HepG2 (cell line): ENCODE data around the gene STIMATE. TPM values are rescaled to one million over a fixed set of nuclear protein-coding genes. Genes with fewer than 3 reads are reported as not detected.
A peak's percentile ranks its signal among the peaks of the same experiment; 100 is the strongest.

Experiments used
- ATAC-seq: fragments of 200-7000 bp; cut with Tn5 transposase; 3 replicates; pipeline ENCODE4 v1.9.1; 2020; ENCODE audit warnings: mild to moderate bottlenecking, moderate library complexity
- BruUV-seq: library from RNA; stranded (reverse); fragments of 400-500 nt; replicated peaks from 2 replicates; lab custom pipeline; 2021; lab: Mats Ljungman, UMichigan
- CTCF ChIA-PET: fragments of 300-600 bp; formaldehyde crosslinking; extraction: SDS; loops from one replicate; lab custom pipeline; 2021; ENCODE audit warnings: low total read pairs, inconsistent platforms, low intra/inter-chr PET ratio; lab: Yijun Ruan, JAX
- POLR2A ChIA-PET: fragments of 350-600 bp; sonication (Branson Sonifier 250); formaldehyde crosslinking; loops from one replicate; lab custom pipeline; 2020; ENCODE audit warnings: antibody characterized with exemption, inconsistent platforms; lab: Yijun Ruan, JAX
- DNase-seq: peaks from one replicate; pipeline ENCODE4 v3.0.0-alpha.2; 2015; ENCODE audit warnings: low spot score
- FAIRE-seq: peaks from 3 replicates; lab custom pipeline; 2011; peaks lifted over from hg19 to GRCh38; lab: Jason Lieb, UNC
- H2AFZ ChIP-seq: one replicate; pipeline ENCODE4 v1.6.1; 2011; ENCODE audit warnings: low read length, inconsistent platforms
- H3K27ac ChIP-seq: fragments of 300-600 bp; 3 replicates; pipeline ENCODE4 v1.8.0; 2011; ENCODE audit warnings: mixed run types, mild to moderate bottlenecking, mixed read lengths, low read length, inconsistent platforms; ENCODE audit not compliant: insufficient read depth; ENCODE audit errors: extremely low read length
- H3K27me3 ChIP-seq, 2 experiments: fragments of 200-600 bp in 1 of 2; 2 replicates in 1 of 2; 3 replicates in 1 of 2; pipeline versions ENCODE4 v1.6.0 to v1.8.0; 2011; ENCODE audit warnings: low read length in 2 of 2, mild to moderate bottlenecking in 2 of 2, moderate library complexity in 2 of 2, inconsistent platforms in 1 of 2; ENCODE audit not compliant: insufficient read depth in 2 of 2, control insufficient read depth in 1 of 2
- H3K36me3 ChIP-seq, 2 experiments: fragments of 200-600 bp in 1 of 2; replicated peaks in 1 of 2; 2 replicates in 1 of 2; 3 replicates in 1 of 2; pipeline versions ENCODE4 v1.5.1 to v1.8.0; 2011; ENCODE audit warnings: low read length in 2 of 2, inconsistent platforms in 1 of 2; ENCODE audit not compliant: insufficient read depth in 2 of 2, control insufficient read depth in 1 of 2
- H3K4me1 ChIP-seq: 2 replicates; pipeline ENCODE4 v1.5.1; 2012; ENCODE audit warnings: low read length, inconsistent platforms; ENCODE audit not compliant: insufficient read depth
- H3K4me2 ChIP-seq: 2 replicates; pipeline ENCODE4 v1.6.0; 2011; ENCODE audit warnings: low read depth, low read length, inconsistent platforms
- H3K4me3 ChIP-seq, 3 experiments: fragments of 200-600 bp in 1 of 3; sonication (generic), shearing (Covaris generic) in 1 of 3; replicated peaks in 1 of 3; 2 replicates each; pipeline ENCODE4 v1.5.1; 2011 to 2016; ENCODE audit warnings: low read length in 3 of 3, inconsistent platforms in 2 of 3, low read depth in 2 of 3, mild to moderate bottlenecking in 2 of 3, control low read depth in 1 of 3, mixed read lengths in 1 of 3; ENCODE audit not compliant: insufficient read depth in 1 of 3
- H3K79me2 ChIP-seq: one replicate; pipeline ENCODE4 v1.6.1; 2011; ENCODE audit warnings: low read length, inconsistent platforms; ENCODE audit not compliant: insufficient read depth
- H3K9ac ChIP-seq: 2 replicates; pipeline ENCODE4 v1.6.0; 2011; ENCODE audit warnings: mild to moderate bottlenecking, low read depth, low read length, inconsistent platforms; ENCODE audit not compliant: insufficient read depth
- H3K9me3 ChIP-seq: 2 replicates; pipeline ENCODE4 v1.5.1; 2012; ENCODE audit warnings: mild to moderate bottlenecking, low read length
- H4K20me1 ChIP-seq: 2 replicates; pipeline ENCODE4 v1.6.0; 2011; ENCODE audit warnings: inconsistent platforms, mild to moderate bottlenecking, low read length, moderate library complexity; ENCODE audit not compliant: insufficient read depth
- DR1 ChIP-seq: sonication (generic); formaldehyde crosslinking; IDR thresholded peaks from 2 replicates; pipeline ENCODE4 v1.8.0; 2021; ENCODE audit warnings: mild to moderate bottlenecking, missing genetic modification reagents, inconsistent platforms
- GATAD1 ChIP-seq: IDR thresholded peaks from 2 replicates; pipeline ENCODE4 v1.6.1; 2016; ENCODE audit warnings: missing genetic modification reagents, missing compliant biosample characterization
- PAF1 ChIP-seq: IDR thresholded peaks from 2 replicates; pipeline ENCODE4 v1.6.1; 2016; ENCODE audit warnings: missing genetic modification reagents, missing compliant biosample characterization
- RFXAP ChIP-seq: sonication (generic); formaldehyde crosslinking; IDR thresholded peaks from 2 replicates; pipeline ENCODE4 v1.4.0; 2020; ENCODE audit warnings: missing genetic modification reagents, borderline replicate concordance
- SMARCE1 ChIP-seq: fragments of 450-650 bp; IDR thresholded peaks from 2 replicates; pipeline ENCODE4 v1.6.1; 2017; ENCODE audit warnings: borderline replicate concordance
- ZBTB7A ChIP-seq: sonication (generic); formaldehyde crosslinking; IDR thresholded peaks from 2 replicates; pipeline ENCODE4 v1.8.0; 2022; ENCODE audit warnings: mild to moderate bottlenecking, missing genetic modification reagents
- ZNF530 ChIP-seq: sonication (generic); formaldehyde crosslinking; IDR thresholded peaks from 2 replicates; pipeline ENCODE4 v1.5.0; 2020; ENCODE audit warnings: low read depth, mild to moderate bottlenecking, missing genetic modification reagents
- ZNF747 ChIP-seq: sonication (generic); formaldehyde crosslinking; IDR thresholded peaks from 2 replicates; pipeline ENCODE4 v1.8.1; 2023; ENCODE audit warnings: missing genetic modification reagents, mild to moderate bottlenecking, borderline replicate concordance
- ZNF773 ChIP-seq: sonication (generic); formaldehyde crosslinking; IDR thresholded peaks from 2 replicates; pipeline ENCODE4 v1.4.0; 2020; ENCODE audit warnings: missing genetic modification reagents, borderline replicate concordance
- WGBS: methylation state at CpG from one replicate; pipeline ENCODE4 v1.1.6; 2017; ENCODE audit warnings: low lambda C conversion rate; 5-methylcytosine and 5-hydroxymethylcytosine counted together
- in situ Hi-C: cut with HindIII; loops from 2 replicates; pipeline ENCODE4 v1.10.0; 2017; ENCODE audit warnings: low pct_unique_long_range_greater_than_20kb; ENCODE audit not compliant: extremely low pct_ligation_motif_present
- intact Hi-C: fragments of 100-400 bp; cut with micrococcal nuclease; formaldehyde crosslinking; loops from one replicate; pipeline ENCODE4 v1.10.0; 2022; ENCODE audit not compliant: unreplicated experiment
- polyA plus RNA-seq, 8 experiments: library from polyadenylated mRNA; depleted of rRNA in 3 of 8; stranded (reverse) in 7 of 8; unstranded in 1 of 8; fragments of >200 nt; fragmentation: Illumina TruSeq in 4 of 8; extraction: Trizol in 4 of 8; gene quantifications; 2 replicates each; pipeline versions ENCODE4 v1.2.1 to v1.2.3, GENCODE V29; 2011 to 2016; ENCODE audit warnings: low read depth in 4 of 8, missing spikeins in 1 of 8, mixed read lengths in 1 of 8; ENCODE audit not compliant: insufficient read depth in 1 of 8
- total RNA-seq, 5 experiments: library from RNA; depleted of rRNA; stranded (reverse); fragments of >200 nt; fragmentation: Illumina TruSeq; extraction: Trizol; gene quantifications; 2 replicates each; pipeline ENCODE4 v1.2.3, GENCODE V29; 2016; ENCODE audit warnings: low read depth in 1 of 5
- TF ChIP-seq, protein P1 (sequence below): sonication (generic); formaldehyde crosslinking; IDR thresholded peaks from 2 replicates; pipeline ENCODE4 v1.5.0; 2020; ENCODE audit warnings: mild to moderate bottlenecking, low read depth, missing genetic modification reagents, borderline replicate concordance
- TF ChIP-seq, protein P2 (sequence below): sonication (generic); formaldehyde crosslinking; IDR thresholded peaks from 2 replicates; pipeline ENCODE4 v1.4.0; 2020; ENCODE audit warnings: missing genetic modification reagents, borderline replicate concordance

STIMATE gene
- total and polyA plus RNA-seq, 2 of the 13 experiments (the other 11 are each of a cell fraction or from before 2014, with no cell fraction given) = 5.7 to 11.7 TPM

DNA sequence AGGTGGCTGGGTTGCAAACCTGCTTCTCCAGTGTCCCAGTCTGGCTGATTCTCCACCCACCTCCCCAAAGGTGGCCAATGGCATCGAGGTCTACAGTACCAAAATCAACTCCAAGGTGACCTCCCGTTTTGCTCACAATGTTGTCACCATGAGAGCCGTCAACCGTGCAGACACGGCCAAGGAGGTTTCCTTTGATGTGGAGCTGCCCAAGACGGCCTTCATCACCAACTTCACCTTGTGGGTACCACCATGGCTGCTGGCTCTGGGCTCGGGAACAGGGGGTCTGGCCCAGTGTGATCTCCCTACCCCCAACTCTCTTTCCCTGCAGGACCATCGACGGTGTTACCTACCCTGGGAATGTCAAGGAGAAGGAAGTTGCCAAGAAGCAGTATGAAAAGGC is 100.9 kb downstream of the STIMATE start:
- Histone ChIP-seq H3K9ac (no peak overlapping the region), H4K20me1 (no peaks in the 10 kb centered on the region), H3K4me2 (peak overlapping the region; percentile 93), H3K4me3 (no peak overlapping the region), H3K36me3 (peaks cover 22 to 42% of the 10 kb centered on the region in 2 experiments), H3K79me2 (peaks cover 4% of the 10 kb centered on the region), H3K9me3 (no peaks in the 10 kb centered on the region), H3K4me1 (peaks cover 77% of the 10 kb centered on the region), H3K27ac (no peak overlapping the region), H3K27me3 (no peaks in the 10 kb centered on the region), H2AFZ (no peak overlapping the region)
- DNase-seq = no peak
- no TSS peak for BruUV-seq
- FAIRE-seq = no peak
- no peak for ATAC-seq
- CTCF ChIA-PET = no interaction called here
- in situ Hi-C loops (no loop called here), intact Hi-C loops (no loop called here)
- TF ChIP-seq, protein P1, sequence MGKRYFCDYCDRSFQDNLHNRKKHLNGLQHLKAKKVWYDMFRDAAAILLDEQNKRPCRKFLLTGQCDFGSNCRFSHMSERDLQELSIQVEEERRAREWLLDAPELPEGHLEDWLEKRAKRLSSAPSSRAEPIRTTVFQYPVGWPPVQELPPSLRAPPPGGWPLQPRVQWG (CRISPR knock-in tag) = no peak
- TF ChIP-seq PAF1 (CRISPR knock-in tag) = peak; percentile 58; the same call in 1 of the 2 replicates
- POLR2A ChIA-PET = interaction anchor here (1.0 to 10.9 kb wide), 3 partner anchors 9 to 28 kb away, joined by 3 to 466 read pairs (median 70); partner anchors contain the start of genes ITIH1 and NEK4
- 89% methylated on average over 4 of the region's 9 CpGs for WGBS

- ChIA-PET POLR2A (interaction anchor here (0.5 to 10.9 kb wide), 20 partner anchors 10 to 153 kb away, joined by 3 to 466 read pairs (median 4); partner anchors contain the start of genes ITIH1, ITIH4 and NEK4), CTCF (no interaction called here)
- Histone ChIP-seq H2AFZ (no peak overlapping the region), H4K20me1 (no peaks in the 10 kb centered on the region), H3K4me2 (peak overlapping the region; percentile 93), H3K9ac (peak overlapping the region; percentile 75), H3K27ac (peak overlapping the region; percentile 87), H3K4me1 (peaks cover 87% of the 10 kb centered on the region), H3K4me3 (peak overlapping the region; percentile 59 to 76 (median 76)), H3K9me3 (no peaks in the 10 kb centered on the region), H3K79me2 (peaks cover 4% of the 10 kb centered on the region), H3K36me3 (peaks cover 17 to 32% of the 10 kb centered on the region in 2 experiments), H3K27me3 (no peaks in the 10 kb centered on the region)
- no TSS peak for BruUV-seq
- peak; percentile 58 for ATAC-seq
- in situ Hi-C loops (no loop called here), intact Hi-C loops (no loop called here)
- peak; percentile 63 for DNase-seq
- 18% methylated on average over 6 of the region's 9 CpGs for WGBS
- FAIRE-seq = peak; percentile 78
- TF ChIP-seq DR1 (CRISPR knock-in tag) (no peak), ZNF530 (CRISPR knock-in tag) (no peak), RFXAP (no peak), SMARCE1 (no peak), ZNF773 (CRISPR knock-in tag) (no peak), ZNF747 (CRISPR knock-in tag) (0 out of 2 replicates have a peak, but pooled peaks have one; percentile 35), ZBTB7A (CRISPR knock-in tag) (peak; percentile 50; the same call in 1 of the 2 replicates), GATAD1 (CRISPR knock-in tag) (peak; percentile 58; the same call in 1 of the 2 replicates)
- TF ChIP-seq, protein P2, sequence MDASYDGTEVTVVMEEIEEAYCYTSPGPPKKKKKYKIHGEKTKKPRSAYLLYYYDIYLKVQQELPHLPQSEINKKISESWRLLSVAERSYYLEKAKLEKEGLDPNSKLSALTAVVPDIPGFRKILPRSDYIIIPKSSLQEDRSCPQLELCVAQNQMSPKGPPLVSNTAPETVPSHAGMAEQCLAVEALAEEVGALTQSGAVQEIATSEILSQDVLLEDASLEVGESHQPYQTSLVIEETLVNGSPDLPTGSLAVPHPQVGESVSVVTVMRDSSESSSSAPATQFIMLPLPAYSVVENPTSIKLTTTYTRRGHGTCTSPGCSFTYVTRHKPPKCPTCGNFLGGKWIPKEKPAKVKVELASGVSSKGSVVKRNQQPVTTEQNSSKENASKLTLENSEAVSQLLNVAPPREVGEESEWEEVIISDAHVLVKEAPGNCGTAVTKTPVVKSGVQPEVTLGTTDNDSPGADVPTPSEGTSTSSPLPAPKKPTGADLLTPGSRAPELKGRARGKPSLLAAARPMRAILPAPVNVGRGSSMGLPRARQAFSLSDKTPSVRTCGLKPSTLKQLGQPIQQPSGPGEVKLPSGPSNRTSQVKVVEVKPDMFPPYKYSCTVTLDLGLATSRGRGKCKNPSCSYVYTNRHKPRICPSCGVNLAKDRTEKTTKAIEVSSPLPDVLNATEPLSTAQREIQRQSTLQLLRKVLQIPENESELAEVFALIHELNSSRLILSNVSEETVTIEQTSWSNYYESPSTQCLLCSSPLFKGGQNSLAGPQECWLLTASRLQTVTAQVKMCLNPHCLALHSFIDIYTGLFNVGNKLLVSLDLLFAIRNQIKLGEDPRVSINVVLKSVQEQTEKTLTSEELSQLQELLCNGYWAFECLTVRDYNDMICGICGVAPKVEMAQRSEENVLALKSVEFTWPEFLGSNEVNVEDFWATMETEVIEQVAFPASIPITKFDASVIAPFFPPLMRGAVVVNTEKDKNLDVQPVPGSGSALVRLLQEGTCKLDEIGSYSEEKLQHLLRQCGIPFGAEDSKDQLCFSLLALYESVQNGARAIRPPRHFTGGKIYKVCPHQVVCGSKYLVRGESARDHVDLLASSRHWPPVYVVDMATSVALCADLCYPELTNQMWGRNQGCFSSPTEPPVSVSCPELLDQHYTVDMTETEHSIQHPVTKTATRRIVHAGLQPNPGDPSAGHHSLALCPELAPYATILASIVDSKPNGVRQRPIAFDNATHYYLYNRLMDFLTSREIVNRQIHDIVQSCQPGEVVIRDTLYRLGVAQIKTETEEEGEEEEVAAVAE (CRISPR knock-in tag) = no peak; the same call in 1 of the 2 replicates
Measured at GRCh38 chr3:52795298-52795900, 101.9 kb downstream of the STIMATE start.
